ENCODE results near the gene IMPDH1.

IMPDH1 gene

DNA sequence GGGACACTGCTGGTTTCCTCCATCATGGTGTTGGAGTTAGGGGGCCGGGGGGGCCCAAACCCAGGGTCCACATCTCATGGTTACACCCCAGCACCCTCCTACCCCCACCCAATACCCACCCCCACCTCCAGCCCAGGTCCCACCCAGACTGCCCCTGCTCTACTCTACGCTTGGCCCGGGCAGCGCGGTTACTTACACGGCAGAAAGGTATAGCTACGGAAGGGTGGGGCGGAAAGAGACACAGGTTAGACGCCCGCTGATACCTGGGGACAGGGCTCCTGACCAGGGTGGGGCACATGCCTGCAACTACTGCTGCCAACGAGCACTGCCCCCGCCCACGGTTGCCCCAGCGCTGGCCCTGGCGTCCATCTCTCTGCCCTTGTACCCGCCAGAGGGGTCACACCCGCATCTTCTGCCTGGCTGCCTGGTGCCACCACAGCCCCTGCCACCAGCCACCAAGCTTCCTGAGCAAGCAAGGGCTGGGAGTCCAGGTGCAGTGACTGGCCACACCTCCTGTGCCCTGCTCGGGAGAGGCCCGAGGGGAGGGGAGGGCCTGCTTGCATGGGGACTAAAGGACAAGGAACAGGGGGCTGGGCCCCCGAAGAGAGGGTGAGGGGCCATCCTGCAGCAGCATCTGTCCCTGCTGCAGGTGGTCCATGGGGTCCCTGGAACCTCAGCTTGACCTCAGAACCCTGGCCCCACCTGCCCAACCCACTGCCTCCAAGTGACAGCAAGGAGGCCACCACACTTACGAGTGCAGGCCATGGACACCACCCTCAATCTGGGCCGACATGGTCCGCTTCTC lies 16.1 kb downstream of the IMPDH1 start:
- no peak overlapping the region for H3K4me3 ChIP-seq (ENCODE audit: low read depth, low read length)
- TF ChIP-seq, protein P1, sequence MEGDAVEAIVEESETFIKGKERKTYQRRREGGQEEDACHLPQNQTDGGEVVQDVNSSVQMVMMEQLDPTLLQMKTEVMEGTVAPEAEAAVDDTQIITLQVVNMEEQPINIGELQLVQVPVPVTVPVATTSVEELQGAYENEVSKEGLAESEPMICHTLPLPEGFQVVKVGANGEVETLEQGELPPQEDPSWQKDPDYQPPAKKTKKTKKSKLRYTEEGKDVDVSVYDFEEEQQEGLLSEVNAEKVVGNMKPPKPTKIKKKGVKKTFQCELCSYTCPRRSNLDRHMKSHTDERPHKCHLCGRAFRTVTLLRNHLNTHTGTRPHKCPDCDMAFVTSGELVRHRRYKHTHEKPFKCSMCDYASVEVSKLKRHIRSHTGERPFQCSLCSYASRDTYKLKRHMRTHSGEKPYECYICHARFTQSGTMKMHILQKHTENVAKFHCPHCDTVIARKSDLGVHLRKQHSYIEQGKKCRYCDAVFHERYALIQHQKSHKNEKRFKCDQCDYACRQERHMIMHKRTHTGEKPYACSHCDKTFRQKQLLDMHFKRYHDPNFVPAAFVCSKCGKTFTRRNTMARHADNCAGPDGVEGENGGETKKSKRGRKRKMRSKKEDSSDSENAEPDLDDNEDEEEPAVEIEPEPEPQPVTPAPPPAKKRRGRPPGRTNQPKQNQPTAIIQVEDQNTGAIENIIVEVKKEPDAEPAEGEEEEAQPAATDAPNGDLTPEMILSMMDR (IDR thresholded peaks at IDR 0.05; ENCODE audit: control insufficient read depth, extremely low read depth, insufficient read depth), result no peak
- no peak for DNase-seq (ENCODE audit: low read depth)

- TF ChIP-seq, protein P1 (IDR thresholded peaks at IDR 0.05; ENCODE audit: control insufficient read depth, extremely low read depth, insufficient read depth), result no peak
- no peak for DNase-seq (ENCODE audit: low read depth)
- no peak overlapping the region for H3K4me3 ChIP-seq (ENCODE audit: low read depth, low read length)
Observed at GRCh38 chr7:128392446-128393327, 17.1 kb downstream of the IMPDH1 start.

- TF ChIP-seq, protein P1 (IDR thresholded peaks at IDR 0.05; ENCODE audit: control insufficient read depth, extremely low read depth, insufficient read depth), result no peak
- DNase-seq (ENCODE audit: low read depth), result no peak
- H3K4me3 ChIP-seq (ENCODE audit: low read depth, low read length), result no peak overlapping the region
Observed at GRCh38 chr7:128391805-128392204, 18.0 kb downstream of the IMPDH1 start.

GRCh38 chr7:128390871-128391565 lies 18.8 kb downstream of the IMPDH1 start:
- H3K4me3 ChIP-seq (ENCODE audit: low read depth, low read length), result no peak overlapping the region
- no peak for DNase-seq (ENCODE audit: low read depth)
- TF ChIP-seq, protein P1 (IDR thresholded peaks at IDR 0.05; ENCODE audit: control insufficient read depth, extremely low read depth, insufficient read depth), result no peak

DNA sequence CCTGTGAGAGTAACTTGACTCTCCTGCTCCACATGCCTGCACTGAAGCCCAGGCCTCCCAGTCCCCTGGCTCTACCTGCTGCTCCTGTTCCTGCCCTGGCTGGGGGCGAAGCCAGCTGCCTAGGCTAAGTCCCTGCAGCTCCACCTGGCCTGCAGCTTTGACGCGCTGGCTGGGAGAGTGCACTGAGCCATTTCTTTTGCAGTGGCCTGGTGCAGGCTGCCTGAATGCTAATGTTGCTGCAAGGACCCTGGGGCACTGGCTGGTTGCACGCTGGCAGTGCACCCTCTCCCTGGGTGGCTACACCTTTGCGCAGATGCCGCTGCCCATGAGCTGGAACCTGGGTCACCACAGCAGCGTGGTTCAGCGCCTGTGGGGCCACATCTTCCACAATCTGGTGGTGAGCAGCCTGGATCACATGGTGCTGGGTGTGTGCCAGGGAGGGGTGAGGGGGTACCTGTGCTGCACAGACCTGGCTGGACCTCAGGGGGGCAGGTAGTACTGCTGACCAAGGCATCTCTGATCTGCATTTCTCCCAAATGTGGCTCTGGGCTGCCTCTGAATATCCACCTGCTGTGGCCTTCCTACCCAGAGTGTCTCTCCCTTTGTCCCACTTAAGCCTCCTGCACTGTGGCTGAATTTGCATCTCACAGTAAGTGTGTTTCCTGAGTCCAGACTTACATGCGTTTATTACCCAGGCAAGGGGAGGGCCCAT lies 20.0 kb downstream of the IMPDH1 start:
- no peak for DNase-seq (ENCODE audit: low read depth)
- no peak overlapping the region for H3K4me3 ChIP-seq (ENCODE audit: low read depth, low read length)
- TF ChIP-seq, protein P1 (IDR thresholded peaks at IDR 0.05; ENCODE audit: control insufficient read depth, extremely low read depth, insufficient read depth), result no peak

DNA sequence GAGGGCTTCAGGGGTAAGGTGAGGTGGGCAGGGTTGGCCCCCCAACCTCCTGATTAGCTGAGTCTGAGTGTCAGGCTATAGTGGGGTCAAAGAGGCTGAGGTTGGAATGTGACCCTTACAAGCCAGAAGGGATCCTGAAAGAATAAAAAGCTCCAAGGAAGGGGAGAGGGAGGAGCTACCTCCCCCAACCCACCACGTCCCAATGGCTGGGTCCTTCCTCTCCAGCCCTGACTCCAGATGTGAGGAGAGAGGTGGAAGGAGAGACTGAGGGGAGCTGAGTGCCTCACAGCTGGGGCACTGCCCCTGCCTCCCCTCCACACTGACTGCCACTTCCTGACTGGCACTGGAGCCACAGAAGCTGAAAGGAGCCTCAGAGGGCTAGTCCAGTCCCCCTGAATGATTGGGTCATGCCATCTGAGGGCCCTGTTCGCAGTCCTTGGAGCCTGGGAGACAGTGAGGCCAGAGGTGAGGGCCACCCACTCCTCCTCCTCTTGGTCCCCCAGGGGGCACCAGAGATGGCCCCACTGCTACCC lies 20.6 kb downstream of the IMPDH1 start:
- H3K4me3 ChIP-seq (ENCODE audit: low read depth, low read length), result no peak overlapping the region
- DNase-seq (ENCODE audit: low read depth), result no peak
- TF ChIP-seq, protein P1 (IDR thresholded peaks at IDR 0.05; ENCODE audit: control insufficient read depth, extremely low read depth, insufficient read depth), result no peak
